ENCODE measurements around the gene KNDC1. TPM values are rescaled to one million over a fixed set of nuclear protein-coding genes. Genes with fewer than 3 reads are reported as not detected.
A peak's percentile ranks its signal among the peaks of the same experiment; 100 is the strongest.

KNDC1 gene
- total RNA-seq, 1 donor from 2014 or later: not detected

DNA sequence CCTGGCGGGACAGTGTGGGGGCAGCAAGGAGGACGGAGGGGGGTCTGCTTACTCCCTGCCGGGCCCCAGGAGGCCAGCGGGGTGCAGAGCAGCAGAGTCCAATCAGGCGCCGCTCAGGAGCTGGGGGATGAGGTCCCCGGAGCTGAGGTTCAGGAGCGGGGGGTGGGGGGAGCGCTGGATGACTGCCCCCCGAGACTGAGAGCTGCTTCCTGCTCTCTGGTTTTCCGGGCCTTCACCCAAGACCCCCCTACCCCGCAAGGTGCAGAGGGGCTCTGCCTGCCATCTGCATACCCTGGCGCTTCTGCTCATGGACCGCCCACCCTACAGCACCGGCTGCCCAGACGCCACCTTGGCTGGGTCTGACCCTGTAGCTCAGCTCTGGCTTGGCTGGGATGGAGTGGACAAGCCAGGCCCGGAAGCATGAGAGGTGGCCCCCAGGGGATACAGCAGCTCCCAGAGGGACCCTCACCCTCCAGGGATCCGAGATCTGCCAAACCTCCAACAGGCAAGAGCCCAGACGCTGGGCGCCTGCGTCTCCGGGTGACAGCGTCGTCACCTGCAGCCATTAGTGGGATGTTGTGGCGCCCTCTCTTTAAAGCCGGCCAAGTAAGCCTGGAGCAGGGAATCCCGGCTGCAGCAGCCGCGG, 930 bp downstream of the KNDC1 start:
- no peak for DNase-seq (ENCODE audit: low read depth)

DNA sequence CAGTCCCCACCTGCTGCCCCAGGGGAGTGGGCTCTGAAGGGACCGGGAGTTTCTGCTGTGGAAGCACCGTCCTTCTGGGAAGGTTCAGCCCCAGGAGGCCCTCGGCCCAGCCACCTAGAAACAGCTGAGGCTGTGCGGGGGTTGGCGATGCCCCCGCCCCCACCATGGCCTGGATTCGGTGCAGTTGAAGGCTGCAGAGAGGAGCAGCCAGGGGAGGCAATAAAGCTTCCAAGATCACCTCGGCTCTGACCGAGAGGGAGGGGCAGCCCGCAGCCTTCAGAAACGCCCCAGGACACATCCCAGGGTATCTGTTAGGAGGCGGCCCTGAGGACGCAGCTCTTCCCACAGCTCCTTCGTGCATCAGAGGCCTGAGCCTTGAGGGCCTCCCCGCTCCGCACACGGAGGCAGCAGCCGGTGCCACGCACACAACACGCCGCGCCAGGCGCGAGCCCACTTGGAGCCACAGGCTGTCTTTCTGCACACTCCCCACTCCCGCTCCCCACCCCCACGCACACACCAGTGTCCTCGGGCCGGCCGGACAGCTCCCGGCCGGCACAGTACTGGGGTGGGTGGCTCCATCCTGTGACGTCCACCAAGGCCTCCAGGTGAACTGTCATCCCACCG, 1.6 kb downstream of the KNDC1 start:
- no peak for DNase-seq (ENCODE audit: low read depth)

DNA sequence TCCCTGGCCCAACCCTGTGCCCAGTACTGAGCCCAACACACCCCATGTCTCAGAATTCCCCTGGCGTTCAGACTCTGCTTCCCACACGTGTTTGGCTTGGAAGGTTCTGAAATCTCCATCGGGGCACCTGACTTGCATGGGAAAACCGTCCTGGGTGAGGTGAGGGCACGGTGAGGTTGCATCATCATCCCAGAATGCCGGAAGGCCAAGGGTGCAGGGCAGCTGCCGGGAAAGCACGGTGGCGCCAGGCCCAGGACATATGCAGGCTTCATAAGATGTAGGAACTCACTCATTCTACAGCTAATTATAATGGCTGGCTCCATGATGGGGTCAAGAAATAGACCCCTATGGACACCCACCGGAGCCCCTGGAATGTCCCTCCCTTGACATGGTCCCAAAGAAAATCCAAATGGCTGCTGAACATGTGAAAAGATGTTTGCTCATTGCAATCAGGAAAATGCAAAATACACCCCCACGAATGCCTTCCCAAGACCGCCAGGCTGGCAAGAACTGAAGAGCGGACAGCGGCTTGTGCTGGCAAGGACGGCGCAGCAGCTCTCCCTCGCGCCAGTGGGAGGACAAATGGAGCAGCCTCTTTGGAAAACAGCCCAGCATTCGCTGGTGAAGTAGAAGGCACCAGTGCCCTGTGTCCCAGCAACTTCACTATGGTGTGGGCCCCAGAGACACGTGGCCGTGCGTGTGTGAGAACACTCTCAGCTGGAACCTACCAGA, 2.3 kb downstream of the KNDC1 start:
- peak; percentile 7 for DNase-seq (ENCODE audit: low read depth)

DNA sequence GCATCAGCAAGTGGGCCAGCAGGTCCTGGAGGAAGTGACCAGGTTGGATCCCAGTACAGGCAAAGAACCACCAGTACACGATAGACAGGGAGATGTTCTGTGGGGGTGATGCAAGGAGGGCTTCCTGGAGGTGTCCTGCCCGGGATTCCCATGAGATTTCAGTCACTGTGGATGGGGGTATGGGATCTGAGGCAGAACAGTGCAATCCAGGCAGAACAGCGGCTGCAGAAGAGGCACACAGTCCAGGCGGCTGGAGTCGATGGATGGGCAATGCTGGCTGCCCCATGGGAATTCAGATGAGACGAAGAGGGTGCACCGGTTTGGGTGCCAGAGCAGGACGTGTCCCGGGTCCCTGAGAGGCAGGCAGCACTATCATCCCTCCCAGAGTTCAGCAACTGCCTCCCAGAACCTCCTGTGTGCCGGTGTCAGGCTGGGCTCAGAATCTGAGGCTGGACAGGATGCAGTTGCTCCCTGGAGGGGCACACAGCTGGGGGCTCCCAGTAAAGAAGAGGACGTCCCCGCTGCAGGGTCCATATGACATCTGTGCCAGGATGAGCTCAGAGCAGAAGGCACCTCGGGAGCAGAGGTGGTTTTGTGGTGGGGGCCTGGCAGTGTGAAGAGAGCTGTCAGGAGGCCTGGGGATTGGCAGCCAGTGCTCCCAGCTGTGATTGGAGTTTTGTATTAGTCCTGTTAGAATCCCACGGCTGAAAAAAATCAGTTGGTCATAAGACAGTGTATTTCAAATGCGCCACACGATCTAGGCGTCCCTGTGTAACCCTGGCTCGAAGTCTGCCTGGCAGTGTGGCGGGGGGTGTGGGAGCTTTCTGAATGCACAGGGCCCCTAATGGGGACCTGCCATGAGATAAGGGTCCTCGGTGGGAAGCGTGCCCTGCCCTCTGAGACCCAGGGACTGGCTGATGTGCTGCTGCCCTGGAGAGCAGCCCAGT, 3.2 kb downstream of the KNDC1 start:
- DNase-seq (ENCODE audit: low read depth): peak; percentile 5

DNA sequence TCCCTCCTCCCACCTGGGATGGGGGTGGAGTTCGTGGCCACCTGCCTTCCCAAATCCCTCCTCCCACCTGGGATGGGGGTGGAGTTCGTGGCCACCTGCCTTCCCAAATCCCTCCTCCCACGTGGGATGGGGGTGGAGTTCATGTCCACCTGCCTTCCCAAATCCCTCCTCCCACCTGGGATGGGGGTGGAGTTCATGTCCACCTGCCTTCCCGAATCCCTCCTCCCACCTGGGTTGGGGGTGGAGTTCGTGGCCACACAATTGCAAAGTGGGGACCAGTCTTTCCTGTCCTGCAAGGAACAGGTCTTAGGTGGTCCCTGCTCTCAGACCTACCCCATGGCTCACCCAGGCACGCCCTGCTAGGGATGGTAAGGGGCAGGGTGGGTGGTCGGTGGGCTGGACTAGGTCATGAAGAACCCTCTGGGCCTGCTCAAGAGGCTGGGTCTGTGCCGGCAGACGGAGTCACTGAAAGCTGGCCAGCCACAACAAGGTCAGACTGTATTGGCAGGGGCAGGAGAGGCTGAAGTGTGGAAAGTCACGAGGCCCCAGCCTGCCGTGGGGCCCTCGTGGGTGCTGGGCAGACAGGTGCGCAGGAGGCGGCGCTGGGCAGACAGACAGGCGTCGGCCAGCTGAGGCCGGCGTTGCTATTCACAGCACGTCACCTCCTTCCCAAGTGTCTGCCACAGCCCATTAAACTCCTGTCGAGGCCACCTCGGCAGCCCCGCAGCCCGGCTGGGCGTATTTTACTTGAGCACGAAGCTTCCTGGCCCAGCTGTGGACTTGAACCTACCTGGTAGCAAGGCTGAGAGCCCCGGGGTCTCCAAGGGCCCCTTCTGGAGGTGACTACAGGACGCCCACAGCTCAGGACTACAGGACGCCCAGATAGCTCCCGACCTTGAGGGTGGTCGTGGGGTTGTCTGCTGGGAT, 4.1 kb downstream of the KNDC1 start:
- no peak for DNase-seq (ENCODE audit: low read depth)

DNA sequence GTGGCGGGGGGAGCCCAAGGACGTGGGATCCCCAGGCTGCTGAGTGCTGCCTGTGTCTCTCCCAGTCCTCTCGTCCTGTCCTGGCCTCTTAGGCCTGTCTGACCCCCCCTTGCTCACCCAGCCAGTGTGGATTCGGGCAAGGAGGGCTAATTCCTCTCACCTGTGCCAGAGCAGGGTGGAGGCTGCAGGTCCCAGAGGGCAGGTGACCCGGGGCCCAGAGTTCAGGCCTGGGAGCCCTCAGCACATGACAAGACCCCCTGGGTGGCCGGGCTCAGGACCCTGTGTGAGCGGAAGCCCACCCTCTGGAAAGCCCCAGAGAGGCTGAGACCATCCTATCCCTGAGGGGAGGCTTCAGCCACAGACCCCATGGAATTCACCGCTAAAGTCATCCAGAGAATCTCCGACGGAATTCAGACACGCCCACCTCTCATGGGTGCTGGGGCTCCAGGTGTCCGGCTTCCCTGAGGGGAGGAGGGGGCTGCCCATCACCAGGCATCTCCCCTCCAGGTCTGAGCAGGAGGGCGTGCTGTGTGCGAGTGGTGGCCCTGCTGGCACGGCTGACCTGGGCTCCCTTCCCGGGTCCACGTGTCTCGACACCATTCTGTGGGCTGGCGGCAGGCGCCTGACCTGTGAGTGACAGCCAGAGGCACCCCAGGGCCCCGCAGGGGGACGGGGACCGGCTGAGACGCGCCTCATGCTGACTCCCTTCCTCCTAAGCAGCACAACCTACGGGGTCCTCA, 5.0 kb downstream of the KNDC1 start:
- DNase-seq (ENCODE audit: low read depth): no peak

DNA sequence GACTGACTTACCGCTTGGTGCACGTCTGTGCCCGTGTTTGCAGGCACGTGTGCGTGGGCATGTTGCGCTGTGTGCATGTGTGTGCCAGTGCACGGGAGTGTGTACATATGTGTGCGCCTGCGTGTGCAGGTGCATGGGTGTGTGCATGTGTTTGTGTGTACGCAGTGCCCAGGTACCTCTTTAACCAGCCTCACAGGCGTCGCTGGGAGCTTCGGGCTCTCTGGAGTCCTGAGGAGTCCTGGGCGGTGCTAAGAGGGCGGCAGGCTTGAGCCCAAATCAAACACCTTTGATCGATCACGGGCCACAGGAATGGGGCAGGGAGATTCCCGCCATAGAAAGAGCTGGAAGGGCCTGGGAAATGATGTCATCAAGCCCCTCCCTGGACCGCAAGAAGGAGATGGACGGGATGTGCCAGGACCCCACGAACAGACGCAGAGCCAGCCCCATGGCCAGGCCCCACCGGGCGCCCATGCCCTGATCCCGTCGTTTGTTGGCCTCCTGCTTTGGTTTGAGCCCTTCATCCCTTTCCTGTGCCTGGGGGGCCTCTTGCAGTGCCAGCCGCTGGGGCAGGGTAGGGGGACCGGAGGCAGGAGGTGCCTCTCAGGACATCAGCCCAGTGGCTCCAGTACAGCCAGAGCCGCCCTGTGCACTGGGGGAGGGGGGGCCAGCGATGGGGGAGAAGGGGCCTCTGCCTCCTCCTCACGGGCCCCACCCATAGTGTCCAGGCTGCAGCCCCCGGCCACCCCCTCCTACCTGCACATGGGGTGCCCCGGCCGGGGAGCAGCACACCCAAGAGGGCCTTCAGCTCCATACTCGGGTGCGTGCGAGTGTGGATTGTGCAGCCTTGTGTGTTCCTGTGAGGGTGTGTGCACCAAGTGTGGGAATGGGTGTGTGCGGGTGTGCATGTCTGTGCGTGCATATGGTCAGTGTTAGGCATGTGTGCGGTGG, 5.8 kb downstream of the KNDC1 start:
- DNase-seq (ENCODE audit: low read depth): no peak

DNA sequence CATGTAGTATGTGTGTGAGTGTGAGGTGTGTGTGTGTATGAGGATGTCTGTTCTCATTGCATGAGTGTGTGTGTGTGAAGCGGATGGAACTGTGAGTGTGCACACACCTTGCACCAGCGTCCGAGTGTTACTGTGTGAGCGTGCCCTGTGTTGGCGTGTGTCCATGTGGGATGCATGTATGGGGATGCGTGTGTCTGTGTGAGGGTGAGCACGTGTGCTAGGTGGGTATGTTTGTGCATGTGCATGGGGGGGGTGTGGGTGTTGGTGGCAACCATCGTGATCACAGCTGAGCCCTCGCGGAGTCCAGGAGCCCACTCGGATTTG, 6.4 kb downstream of the KNDC1 start:
- DNase-seq (ENCODE audit: low read depth): no peak

DNA sequence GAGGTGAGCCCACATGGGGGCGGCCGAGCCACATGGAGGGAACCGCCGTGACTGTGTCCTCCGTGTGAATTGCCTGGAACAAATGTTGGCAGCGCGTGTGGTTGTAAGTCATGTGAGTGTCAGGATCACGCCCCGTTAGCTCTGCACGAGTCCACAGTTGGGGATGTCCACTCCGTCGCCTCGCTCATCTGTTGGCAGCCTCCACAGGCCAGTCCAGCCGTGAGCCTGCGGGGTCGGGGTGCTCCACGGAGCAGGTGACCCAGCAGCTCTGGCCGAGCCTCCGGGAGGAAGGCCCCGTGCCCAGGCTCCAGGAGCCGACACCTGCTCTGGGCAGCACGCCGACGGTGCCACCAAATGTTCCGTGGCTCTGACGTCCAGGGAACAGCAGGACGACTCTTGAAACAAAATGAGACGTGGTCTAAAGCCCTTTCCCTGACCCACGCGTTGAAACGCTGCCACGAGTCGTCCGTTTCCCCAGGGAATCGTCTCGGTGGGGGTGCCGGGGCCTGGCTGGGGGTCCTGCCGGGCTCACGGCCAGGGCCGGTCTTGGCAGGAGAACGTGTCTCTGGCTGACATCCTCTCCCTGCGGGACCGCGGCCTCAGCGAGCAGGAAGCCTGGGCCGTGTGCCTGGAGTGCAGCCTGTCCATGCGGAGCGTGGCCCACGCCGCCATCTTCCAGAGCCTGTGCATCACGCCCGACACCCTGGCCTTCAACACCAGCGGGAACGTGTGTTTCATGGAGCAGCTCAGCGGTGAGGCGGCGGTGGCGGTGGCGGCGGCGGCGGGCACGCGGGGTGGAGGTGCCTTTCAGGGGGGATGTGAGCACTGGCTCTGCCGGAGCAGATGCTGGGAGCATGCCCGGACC, 7.0 kb downstream of the KNDC1 start:
- no peak for DNase-seq (ENCODE audit: low read depth)

DNA sequence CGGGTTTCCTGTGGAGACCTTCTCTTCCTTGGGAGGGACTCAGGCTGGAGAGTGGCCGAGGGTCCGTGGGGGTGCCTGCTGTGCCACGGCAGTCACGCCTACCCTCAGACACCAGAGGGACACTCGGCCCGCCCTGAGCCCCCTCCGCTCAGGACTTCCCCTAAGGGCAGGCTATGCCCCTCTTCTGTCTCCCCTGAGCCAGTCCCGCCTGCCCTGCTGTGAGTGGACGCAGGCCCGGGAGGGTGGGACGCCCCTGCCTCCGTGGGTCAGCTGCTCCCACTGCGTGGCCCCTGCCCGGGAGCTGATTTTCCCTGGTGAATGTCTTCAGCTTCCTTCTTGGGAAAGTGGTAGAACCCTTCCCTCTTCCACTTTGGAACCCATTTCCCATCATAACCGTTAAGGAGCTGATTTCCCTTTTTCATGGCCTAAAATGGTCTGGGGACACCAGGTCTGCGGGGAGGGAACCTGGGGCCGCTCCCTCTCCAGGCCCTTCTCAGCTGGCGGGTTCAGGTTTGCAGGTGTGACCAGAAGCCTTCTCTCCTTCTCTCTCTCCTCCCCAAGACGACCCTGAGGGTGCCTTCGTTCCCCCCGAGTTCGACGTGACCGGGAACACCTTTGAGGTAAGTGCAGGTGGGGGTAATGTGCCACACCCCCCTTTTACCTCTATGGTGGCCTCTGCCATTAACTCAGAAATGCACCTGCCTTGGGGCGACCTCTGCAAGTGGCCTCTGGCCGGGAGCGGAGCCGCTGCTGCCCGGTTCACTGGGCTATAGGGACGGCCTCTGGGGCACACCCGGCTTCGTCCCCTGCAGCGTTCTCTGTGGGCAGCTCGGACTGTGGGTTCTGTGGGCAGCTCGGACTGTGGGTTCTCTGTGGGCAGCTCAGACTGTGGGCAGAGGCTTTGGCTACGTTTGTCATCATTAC, 7.9 kb downstream of the KNDC1 start:
- no peak for DNase-seq (ENCODE audit: low read depth)

DNA sequence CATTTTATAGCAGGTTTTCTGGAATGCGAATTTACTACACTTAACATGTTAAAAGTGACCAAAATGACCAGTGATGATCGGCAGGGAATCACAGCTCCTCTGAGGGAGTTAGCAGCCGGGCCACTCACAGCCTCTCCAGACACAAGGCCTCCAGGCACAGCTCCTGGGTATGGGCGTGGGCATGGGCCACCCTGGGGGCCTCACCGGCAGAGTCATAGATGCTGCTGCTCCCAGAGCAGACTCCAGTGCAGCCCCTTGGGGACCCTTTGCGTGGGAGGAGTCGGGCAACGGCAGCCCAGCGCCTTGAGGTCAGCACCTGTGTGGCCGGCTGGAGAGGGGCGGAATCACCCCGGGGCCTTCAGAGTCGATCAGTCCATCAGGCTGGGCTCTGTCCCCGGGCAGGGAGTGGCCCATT, 8.6 kb downstream of the KNDC1 start:
- no peak for DNase-seq (ENCODE audit: low read depth)

DNA sequence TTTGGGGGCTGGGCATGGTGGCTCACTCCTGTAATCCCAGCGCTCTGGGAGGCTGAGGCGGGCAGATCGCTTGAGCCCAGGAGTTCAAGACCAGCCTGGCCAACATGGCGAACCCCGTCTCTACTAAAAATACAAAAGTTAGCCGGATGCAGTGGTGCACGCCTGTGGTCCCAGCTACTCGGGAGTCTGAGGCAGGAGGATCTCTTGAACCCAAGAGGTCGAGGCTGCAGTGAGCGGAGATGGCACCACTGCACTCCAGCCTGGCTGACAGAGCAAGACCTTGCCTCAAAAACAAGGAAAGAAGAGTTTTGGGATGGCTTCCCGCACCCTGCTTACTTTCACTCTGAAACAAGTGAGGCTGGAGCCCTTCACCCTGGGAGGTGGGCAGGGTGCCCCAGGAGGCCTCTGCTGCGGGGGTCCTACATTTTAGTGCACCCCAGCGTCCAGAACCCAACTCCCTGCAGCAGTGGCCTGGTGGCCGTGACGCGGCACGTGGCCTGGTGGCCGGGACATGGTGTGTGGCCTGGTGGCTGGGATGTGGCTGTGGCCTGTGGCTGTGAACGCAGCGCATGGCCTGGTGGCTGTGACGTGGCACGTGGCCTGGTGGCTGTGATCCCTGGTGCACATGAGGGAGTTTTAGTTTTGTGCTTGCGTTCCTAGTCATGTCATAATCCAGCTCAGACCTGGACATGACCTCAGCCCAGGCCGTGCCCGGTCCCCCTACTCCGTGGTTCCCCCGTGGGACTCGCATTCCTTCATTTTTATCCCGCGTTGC, 9.3 kb downstream of the KNDC1 start:
- no peak for DNase-seq (ENCODE audit: low read depth)

DNA sequence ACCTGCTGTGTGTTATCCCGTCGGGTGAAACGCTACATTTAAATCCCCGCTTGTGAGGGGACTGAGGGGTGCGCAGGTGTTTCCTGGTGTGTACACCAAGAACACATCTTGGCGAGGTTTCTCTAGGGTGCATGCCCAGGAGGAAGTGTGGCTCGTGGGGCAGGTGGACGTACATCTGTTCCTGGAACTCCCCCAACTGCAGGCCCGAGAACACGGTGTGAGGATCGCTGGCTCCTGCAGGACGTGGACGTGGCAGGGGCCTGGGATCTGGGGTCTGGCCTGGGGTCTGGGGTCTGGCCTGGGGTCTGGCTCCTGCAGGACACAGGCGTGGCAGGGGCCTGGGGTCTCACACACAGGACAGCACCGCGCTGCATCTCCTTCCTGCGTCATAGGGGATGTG, 10.1 kb downstream of the KNDC1 start:
- DNase-seq (ENCODE audit: low read depth): no peak

DNA sequence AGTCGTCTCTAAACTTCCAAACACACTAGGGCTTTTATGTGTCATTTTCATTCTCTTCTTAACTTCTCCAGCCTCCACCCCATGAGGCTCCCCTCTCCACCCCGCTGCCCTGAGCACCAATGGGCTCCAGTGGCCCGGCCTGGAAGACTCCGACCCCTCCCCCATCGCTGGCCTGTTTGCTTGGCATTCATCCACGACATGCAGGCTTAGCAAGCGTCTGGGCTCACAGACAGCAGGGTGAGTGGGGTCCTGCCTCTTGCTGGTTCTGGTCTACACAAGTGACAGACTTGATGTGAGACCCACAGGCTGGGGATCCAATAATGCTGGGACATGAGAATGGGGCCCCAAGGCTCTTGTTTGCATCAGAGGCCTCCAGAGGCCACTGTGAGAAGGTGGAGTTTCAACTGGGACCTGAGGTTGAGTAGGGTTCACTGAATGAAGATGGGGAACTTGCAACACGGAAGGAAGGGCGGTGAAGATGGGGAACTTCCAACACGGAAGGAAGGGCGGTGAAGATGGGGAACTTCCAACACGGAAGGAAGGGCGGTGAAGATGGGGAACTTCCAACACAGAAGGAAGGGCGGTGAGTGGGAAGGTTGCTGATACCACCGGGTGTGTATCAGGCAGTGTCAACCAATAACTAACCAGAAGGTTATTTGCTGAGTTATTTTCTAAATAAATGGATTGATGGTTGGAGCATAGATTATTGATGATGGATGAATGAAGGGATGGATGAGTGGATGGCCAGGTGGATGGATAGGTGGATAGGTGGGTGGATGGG, 14.0 kb downstream of the KNDC1 start:
- DNase-seq (ENCODE audit: low read depth): no peak

DNA sequence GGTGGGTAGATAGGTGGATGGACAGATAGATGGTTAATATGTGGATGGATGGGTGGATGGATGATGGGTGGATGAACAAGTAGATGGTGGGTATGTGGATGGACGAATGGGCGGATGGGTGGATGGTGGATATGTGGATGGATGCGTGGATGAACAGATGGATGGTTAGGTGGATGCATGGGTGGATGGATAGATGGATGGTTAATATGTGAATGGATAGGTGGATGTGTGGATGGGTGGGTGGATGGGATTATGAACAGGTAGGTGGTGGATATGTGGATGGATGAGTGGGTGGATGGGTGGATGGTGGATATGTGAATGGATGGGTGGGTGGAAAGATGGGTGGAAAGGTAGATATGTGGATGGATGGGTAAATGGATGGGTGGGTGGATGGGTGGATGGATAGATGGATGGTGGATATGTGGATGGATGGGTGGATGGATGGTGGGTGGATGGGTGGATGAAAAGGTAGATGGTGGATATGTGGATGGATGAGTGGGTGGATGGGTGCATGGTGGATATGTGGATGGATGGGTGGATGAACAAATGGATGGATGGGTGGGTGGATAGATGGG, 14.8 kb downstream of the KNDC1 start:
- DNase-seq (ENCODE audit: low read depth): no peak
